SJSA1 (cell line): Measurements from ENCODE around the gene CPLX3. TPM values are rescaled to one million over a fixed set of nuclear protein-coding genes. Genes with fewer than 3 reads are reported as not detected.

Experiments
- DNase-seq, 2 experiments: peaks; one replicate each; pipeline ENCODE4 v3.0.0-alpha.2; 2015 to 2020; ENCODE audit warnings: low spot score in 2 of 2, low read depth in 1 of 2
- H3K27ac ChIP-seq: fragments of 250-450 bp; sonication (Bioruptor Pico); 2 replicates; pipeline ENCODE4 v1.5.1; 2020; ENCODE audit warnings: mild to moderate bottlenecking, moderate library complexity
- H3K27me3 ChIP-seq: fragments of 250-450 bp; sonication (Bioruptor Pico); replicated peaks from 2 replicates; pipeline ENCODE4 v1.5.1; 2020; ENCODE audit warnings: mild to moderate bottlenecking, moderate library complexity
- H3K36me3 ChIP-seq: fragments of 250-450 bp; sonication (Bioruptor Pico); 2 replicates; pipeline ENCODE4 v1.5.1; 2020; ENCODE audit warnings: mild to moderate bottlenecking
- H3K4me1 ChIP-seq: fragments of 250-450 bp; sonication (Bioruptor Pico); replicated peaks from 2 replicates; pipeline ENCODE4 v1.6.1; 2021; ENCODE audit warnings: mild to moderate bottlenecking
- H3K4me3 ChIP-seq: fragments of 250-450 bp; sonication (Bioruptor Pico); 2 replicates; pipeline ENCODE4 v1.5.1; 2020; ENCODE audit warnings: mild to moderate bottlenecking
- H3K9me3 ChIP-seq: fragments of 250-450 bp; sonication (Bioruptor Pico); replicated peaks from 2 replicates; pipeline ENCODE4 v1.5.1; 2020; ENCODE audit warnings: mild to moderate bottlenecking
- total RNA-seq: library from RNA; depleted of rRNA; stranded (reverse); fragments of >200 nt; shearing (Covaris generic); gene quantifications from 2 replicates; pipeline ENCODE4 v1.2.3, GENCODE V29; 2014

Gene CPLX3
- total RNA-seq, 1 experiment from 2014 or later, result not detected

GRCh38 chr15:74863239-74864056, 37.0 kb downstream of the CPLX3 start:
- no peaks in the 10 kb centered on the region for H3K27me3 ChIP-seq
- H3K4me1 ChIP-seq, result no peaks in the 10 kb centered on the region
- no peak for DNase-seq
- no peak overlapping the region for H3K4me3 ChIP-seq
- no peak overlapping the region for H3K27ac ChIP-seq
- H3K36me3 ChIP-seq, result peaks cover 10% of the 10 kb centered on the region
- H3K9me3 ChIP-seq, result no peaks in the 10 kb centered on the region

GRCh38 chr15:74864296-74864695, 37.9 kb downstream of the CPLX3 start:
- DNase-seq, result no peak
- Histone ChIP-seq H3K4me1 (no peaks in the 10 kb centered on the region), H3K9me3 (no peaks in the 10 kb centered on the region), H3K27ac (no peak overlapping the region), H3K27me3 (no peaks in the 10 kb centered on the region), H3K36me3 (peaks cover 16% of the 10 kb centered on the region), H3K4me3 (no peak overlapping the region)

- no peaks in the 10 kb centered on the region for H3K27me3 ChIP-seq
- H3K36me3 ChIP-seq, result peaks cover 25% of the 10 kb centered on the region
- no peak overlapping the region for H3K4me3 ChIP-seq
- no peaks in the 10 kb centered on the region for H3K4me1 ChIP-seq
- DNase-seq, result no peak
- no peaks in the 10 kb centered on the region for H3K9me3 ChIP-seq
- no peak overlapping the region for H3K27ac ChIP-seq
Observed at GRCh38 chr15:74865316-74865715, 38.9 kb downstream of the CPLX3 start.

- H3K9me3 ChIP-seq, result no peaks in the 10 kb centered on the region
- no peak for DNase-seq
- no peak overlapping the region for H3K4me3 ChIP-seq
- no peaks in the 10 kb centered on the region for H3K27me3 ChIP-seq
- no peak overlapping the region for H3K27ac ChIP-seq
- peaks cover 25% of the 10 kb centered on the region for H3K36me3 ChIP-seq
- H3K4me1 ChIP-seq, result no peaks in the 10 kb centered on the region
Observed at GRCh38 chr15:74866090-74866489, 39.7 kb downstream of the CPLX3 start.

DNA sequence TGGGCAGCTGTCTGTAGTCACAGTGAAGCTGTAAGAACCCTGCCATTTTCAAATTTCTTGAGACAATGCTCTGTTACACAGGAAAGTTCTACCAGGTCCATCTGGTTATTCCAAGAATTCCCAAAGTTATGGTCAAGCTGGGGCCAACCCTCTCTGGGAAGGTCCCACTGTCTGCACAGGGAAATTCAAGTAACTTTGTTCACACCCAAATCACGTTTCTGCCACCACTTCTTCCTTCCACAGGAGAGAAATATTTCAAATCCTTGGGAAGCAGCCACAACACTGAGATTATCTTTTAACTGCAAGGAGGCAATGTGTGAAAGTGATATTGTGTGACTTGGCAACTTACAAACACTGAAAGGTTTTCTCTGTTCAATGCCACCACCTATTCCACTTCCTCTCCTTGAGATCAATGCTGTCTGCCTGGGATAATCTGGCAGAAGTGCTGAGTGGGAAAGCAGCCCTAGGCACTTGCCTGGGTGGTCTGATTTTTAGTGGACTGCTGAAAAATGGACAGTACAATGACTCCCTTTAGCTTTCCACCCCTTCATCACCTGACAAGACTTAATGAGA, 41.1 kb downstream of the CPLX3 start:
- H3K4me3 ChIP-seq, result no peak overlapping the region
- DNase-seq, result no peak
- H3K4me1 ChIP-seq, result peaks cover 6% of the 10 kb centered on the region
- peaks cover 25% of the 10 kb centered on the region for H3K36me3 ChIP-seq
- H3K9me3 ChIP-seq, result no peaks in the 10 kb centered on the region
- no peaks in the 10 kb centered on the region for H3K27me3 ChIP-seq
- no peak overlapping the region for H3K27ac ChIP-seq

DNA sequence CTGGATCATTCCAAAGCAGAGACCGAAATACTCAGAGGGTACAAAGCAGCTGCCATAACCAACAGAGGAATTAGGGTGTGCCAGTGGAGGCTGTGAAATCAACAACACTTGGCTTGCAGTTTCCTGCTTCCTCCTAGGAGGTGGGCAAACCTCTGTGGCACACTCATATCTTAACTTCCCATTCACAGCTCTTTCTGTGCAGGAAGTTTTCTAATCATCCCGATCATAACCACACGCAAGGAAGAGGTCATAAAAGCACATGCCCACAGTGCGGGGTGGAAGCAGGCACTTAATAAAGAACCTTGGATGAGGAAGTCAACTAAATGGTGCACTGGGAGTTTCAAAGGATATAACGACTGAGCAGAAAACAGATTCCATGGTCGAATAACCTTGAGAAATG, 41.6 kb downstream of the CPLX3 start:
- H3K9me3 ChIP-seq, result no peaks in the 10 kb centered on the region
- H3K27me3 ChIP-seq, result no peaks in the 10 kb centered on the region
- H3K4me1 ChIP-seq, result peaks cover 7% of the 10 kb centered on the region
- H3K4me3 ChIP-seq, result no peak overlapping the region
- peaks cover 28% of the 10 kb centered on the region for H3K36me3 ChIP-seq
- no peak overlapping the region for H3K27ac ChIP-seq
- no peak for DNase-seq

DNA sequence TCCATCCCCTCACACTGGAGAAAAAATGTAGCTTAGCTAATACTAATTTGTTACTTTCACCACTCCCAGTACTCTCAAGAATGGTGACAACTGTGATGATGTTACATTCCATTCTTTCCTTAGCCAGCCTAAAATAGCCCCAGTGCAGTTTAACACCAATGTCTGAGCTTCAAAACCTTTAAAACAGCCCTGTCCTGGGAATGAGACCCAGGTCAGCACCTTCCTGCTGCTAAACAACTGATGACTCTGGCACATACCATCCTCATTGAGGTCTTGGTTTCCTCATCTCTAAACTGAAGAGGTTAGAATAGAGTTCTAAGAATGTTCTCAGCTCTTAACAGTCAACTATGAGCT, 42.9 kb downstream of the CPLX3 start:
- no peak for DNase-seq
- H3K9me3 ChIP-seq, result no peaks in the 10 kb centered on the region
- no peak overlapping the region for H3K27ac ChIP-seq
- H3K4me1 ChIP-seq, result peaks cover 12% of the 10 kb centered on the region
- peaks cover 27% of the 10 kb centered on the region for H3K36me3 ChIP-seq
- H3K4me3 ChIP-seq, result no peak overlapping the region
- no peaks in the 10 kb centered on the region for H3K27me3 ChIP-seq

DNA sequence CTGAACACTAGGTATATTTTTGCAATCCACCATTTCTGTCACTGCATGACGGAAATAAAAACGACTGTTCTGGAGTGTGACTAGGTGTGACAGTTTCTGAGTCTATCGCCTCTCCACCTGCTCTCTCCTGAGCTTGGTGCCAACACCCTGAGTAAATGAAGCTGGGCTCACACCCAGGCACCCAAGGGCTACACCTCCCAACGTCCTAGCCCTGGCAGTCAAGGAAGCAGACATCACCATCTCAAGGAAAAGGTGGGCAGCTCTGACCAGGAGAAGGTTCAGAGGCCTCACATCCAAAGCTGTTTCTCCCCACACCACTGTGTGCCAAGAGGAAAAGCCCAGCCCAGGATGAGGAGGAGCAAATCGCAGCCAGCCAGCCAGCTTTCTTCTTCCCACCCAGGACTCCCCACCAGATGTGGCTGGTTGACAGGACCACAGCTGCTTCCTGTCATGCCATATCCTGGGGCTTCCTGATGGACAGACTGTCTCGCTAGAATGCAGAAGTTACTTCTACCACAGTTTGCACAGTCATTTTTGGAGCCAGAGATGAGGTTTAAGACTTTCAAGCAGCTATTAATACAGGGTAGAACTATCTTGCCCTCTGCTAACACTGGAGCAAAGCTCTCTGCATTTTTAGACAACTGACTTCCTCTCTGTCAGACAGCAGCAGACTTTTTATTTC, 43.4 kb downstream of the CPLX3 start:
- no peak for DNase-seq
- Histone ChIP-seq H3K27ac (no peak overlapping the region), H3K27me3 (no peaks in the 10 kb centered on the region), H3K4me3 (no peak overlapping the region), H3K9me3 (no peaks in the 10 kb centered on the region), H3K36me3 (peaks cover 27% of the 10 kb centered on the region), H3K4me1 (peaks cover 12% of the 10 kb centered on the region)

DNA sequence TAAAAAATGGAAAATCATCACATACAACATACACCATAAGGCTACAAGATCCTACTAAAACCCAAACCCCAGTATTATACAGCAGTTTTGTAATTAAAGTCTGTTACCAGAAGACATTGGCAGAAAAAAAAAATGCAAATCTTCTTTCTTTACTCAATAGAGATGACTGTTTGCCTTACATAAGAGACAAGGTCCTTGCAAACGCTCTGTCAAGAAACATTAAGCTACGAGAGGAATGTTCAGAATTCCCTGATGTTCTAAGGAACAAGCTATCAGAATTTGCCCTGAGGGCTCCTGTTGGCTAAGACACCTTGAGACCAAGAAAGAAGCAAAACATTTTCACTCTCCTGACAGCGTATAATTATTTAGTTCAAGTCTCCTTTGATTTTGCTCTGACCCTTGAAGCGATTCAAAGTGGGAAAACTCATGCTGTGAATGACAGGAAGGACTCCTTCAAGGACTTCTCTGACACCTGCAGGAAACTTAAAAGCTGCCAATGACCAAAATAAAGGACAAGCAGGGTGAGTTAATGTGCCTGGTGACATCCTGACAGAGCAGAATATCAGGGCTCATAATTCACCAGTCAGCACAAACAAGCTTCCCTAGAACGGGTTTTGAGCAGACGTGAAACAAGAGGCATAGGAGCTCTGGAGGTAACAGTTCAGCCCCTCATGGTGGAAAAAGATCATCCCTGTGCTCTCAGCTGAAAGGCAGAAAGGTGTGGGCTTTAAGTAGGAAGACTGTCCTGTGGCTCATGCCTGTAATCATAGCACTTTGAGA, 44.2 kb downstream of the CPLX3 start:
- DNase-seq, result no peak
- Histone ChIP-seq H3K9me3 (no peaks in the 10 kb centered on the region), H3K27ac (no peak overlapping the region), H3K4me3 (no peak overlapping the region), H3K27me3 (no peaks in the 10 kb centered on the region), H3K4me1 (peaks cover 12% of the 10 kb centered on the region), H3K36me3 (peaks cover 27% of the 10 kb centered on the region)

- Histone ChIP-seq H3K27me3 (no peaks in the 10 kb centered on the region), H3K4me1 (peaks cover 12% of the 10 kb centered on the region), H3K4me3 (peak overlapping the region; percentile 93), H3K9me3 (no peaks in the 10 kb centered on the region), H3K27ac (peak overlapping the region; percentile 97), H3K36me3 (peaks cover 22% of the 10 kb centered on the region)
- DNase-seq, result no peak
Observed at GRCh38 chr15:74872702-74873035, 46.2 kb downstream of the CPLX3 start.

GRCh38 chr15:74873036-74873755, 46.8 kb downstream of the CPLX3 start, which contains the start of gene SCAMP2:
Gene SCAMP2, minus strand, starts transcription at chr15:74873365. Its CDS starts 110 bp downstream, at chr15:74873255.
- peaks cover 22% of the 10 kb centered on the region for H3K36me3 ChIP-seq
- DNase-seq, result peak; percentile 96 to 99
- no peaks in the 10 kb centered on the region for H3K27me3 ChIP-seq
- peak within 1 kb of the TSS; percentile 93 for H3K4me3 ChIP-seq
- no peaks in the 10 kb centered on the region for H3K9me3 ChIP-seq
- H3K4me1 ChIP-seq, result peaks cover 12% of the 10 kb centered on the region
- H3K27ac ChIP-seq, result peak within 1 kb of the TSS; percentile 97

DNA sequence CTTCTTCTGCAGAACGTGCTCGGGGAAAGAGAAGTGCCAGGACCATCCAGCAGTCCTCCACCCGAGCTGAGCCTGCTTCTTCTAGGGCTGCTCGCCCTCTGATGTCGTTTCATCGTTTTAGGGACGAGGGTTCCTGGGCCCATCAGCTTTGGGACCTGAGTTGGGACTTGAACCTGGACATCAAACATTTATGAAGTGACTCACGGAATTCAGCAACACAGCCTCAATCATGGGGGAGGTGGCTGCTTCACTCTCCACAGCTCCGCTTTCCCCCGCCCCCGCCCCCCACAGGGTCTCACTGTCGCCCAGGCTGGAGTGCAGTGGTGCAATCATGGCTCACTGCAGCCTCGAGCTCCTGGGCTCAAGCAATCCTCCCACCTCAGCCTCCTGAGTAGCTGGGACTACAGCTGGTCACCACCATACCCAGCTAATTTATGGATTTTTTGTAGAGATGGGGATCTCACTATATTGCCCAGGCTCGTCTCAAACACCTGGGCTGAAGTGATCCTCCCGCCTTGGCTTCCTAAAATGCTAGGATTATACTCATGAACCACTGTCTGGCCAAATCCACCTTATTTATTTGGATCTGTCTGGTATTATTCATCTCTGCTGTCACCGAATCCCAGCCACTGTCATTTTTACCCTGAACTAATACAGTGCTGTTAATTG, 47.5 kb downstream of the CPLX3 start:
- Histone ChIP-seq H3K27me3 (no peaks in the 10 kb centered on the region), H3K27ac (no peak overlapping the region), H3K4me3 (peak overlapping the region; percentile 93), H3K4me1 (peaks cover 12% of the 10 kb centered on the region), H3K9me3 (no peaks in the 10 kb centered on the region), H3K36me3 (peaks cover 15% of the 10 kb centered on the region)
- no peak for DNase-seq

DNA sequence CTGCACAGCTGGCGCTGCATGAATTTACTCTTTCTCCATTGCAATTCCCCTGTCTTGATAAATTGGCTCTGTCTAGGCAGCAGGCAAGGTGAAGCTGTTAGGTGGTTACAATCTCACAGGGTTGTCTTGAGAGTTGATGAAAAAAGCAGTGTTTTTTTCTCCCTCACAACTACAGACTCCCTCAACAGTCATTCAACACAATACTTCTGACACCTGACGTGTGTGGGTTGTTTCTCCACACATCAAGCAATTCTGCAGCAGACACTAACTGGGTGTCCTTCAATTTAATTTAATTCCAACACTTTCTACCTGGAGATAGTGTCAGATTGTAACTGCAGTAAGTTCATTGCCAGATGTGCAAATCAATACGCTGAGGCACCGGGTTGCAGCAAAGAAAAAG, 51.8 kb downstream of the CPLX3 start:
- H3K27me3 ChIP-seq, result no peaks in the 10 kb centered on the region
- no peaks in the 10 kb centered on the region for H3K36me3 ChIP-seq
- H3K27ac ChIP-seq, result no peak overlapping the region
- H3K9me3 ChIP-seq, result no peaks in the 10 kb centered on the region
- H3K4me3 ChIP-seq, result no peak overlapping the region
- DNase-seq, result no peak
- peaks cover 4% of the 10 kb centered on the region for H3K4me1 ChIP-seq
